Measurements from ENCODE around the gene RGS6.

RGS6 gene

GRCh38 chr14:72118841-72119240, 186.6 kb downstream of the RGS6 start:
- no peak overlapping the region for H3K27ac ChIP-seq (ENCODE audit: low read depth, low read length)
- no peaks in the 10 kb centered on the region for H3K27me3 ChIP-seq (ENCODE audit: insufficient read depth, low read length)
- no peaks in the 10 kb centered on the region for H3K79me2 ChIP-seq (ENCODE audit: control insufficient read depth, insufficient read depth, low read length, unreplicated experiment)
- H3K4me1 ChIP-seq (ENCODE audit: control insufficient read depth, insufficient read depth, low read length, unreplicated experiment) = no peaks in the 10 kb centered on the region
- no peak overlapping the region for H2AFZ ChIP-seq (ENCODE audit: low read length, unreplicated experiment)
- no peaks in the 10 kb centered on the region for H3K36me3 ChIP-seq (ENCODE audit: insufficient read depth, low read length)
- no peak overlapping the region for H3K4me3 ChIP-seq (ENCODE audit: low read depth, low read length)

- no peak overlapping the region for H3K27ac ChIP-seq (ENCODE audit: low read depth, low read length)
Observed at GRCh38 chr14:72120315-72120714, 188.1 kb downstream of the RGS6 start.

GRCh38 chr14:72123755-72124154, 191.5 kb downstream of the RGS6 start:
- H3K79me2 ChIP-seq (ENCODE audit: control insufficient read depth, insufficient read depth, low read length, unreplicated experiment) = no peaks in the 10 kb centered on the region
- no peaks in the 10 kb centered on the region for H3K36me3 ChIP-seq (ENCODE audit: insufficient read depth, low read length)
- H3K4me1 ChIP-seq (ENCODE audit: control insufficient read depth, insufficient read depth, low read length, unreplicated experiment) = no peaks in the 10 kb centered on the region
- no peak overlapping the region for H3K4me3 ChIP-seq (ENCODE audit: low read depth, low read length)
- no peak overlapping the region for H3K27ac ChIP-seq (ENCODE audit: low read depth, low read length)
- H2AFZ ChIP-seq (ENCODE audit: low read length, unreplicated experiment) = no peak overlapping the region
- H3K27me3 ChIP-seq (ENCODE audit: insufficient read depth, low read length) = no peaks in the 10 kb centered on the region

More at GRCh38 chr14:72120315-72120714, 188.1 kb downstream of the RGS6 start:
- no peak overlapping the region for H2AFZ ChIP-seq (ENCODE audit: low read length, unreplicated experiment)
- no peaks in the 10 kb centered on the region for H3K27me3 ChIP-seq (ENCODE audit: insufficient read depth, low read length)
- H3K79me2 ChIP-seq (ENCODE audit: control insufficient read depth, insufficient read depth, low read length, unreplicated experiment) = no peaks in the 10 kb centered on the region
- no peak overlapping the region for H3K4me3 ChIP-seq (ENCODE audit: low read depth, low read length)
- no peaks in the 10 kb centered on the region for H3K36me3 ChIP-seq (ENCODE audit: insufficient read depth, low read length)
- H3K4me1 ChIP-seq (ENCODE audit: control insufficient read depth, insufficient read depth, low read length, unreplicated experiment) = no peaks in the 10 kb centered on the region

DNA sequence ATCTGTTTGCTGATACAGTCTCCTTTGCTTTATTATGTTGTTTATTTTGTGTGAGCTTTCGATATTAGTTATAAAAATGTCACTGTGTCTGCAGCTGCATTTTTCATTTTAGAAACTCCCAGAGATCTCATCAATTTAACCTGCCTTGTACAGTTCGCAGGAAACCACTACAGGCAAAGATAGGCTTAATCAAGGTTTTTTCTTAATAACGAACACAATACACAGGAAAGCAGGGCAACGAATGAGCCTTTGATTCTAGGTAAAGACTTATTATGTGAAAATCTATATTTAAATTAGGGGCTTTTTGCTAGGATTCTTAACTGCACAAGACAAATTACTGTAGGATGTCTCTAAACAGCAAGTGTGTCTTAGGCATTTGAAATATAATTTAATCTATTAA, 191.9 kb downstream of the RGS6 start:
- Histone ChIP-seq H3K4me3 (ENCODE audit: low read depth, low read length) (no peak overlapping the region), H3K27me3 (ENCODE audit: insufficient read depth, low read length) (no peaks in the 10 kb centered on the region), H3K27ac (ENCODE audit: low read depth, low read length) (no peak overlapping the region), H3K4me1 (ENCODE audit: control insufficient read depth, insufficient read depth, low read length, unreplicated experiment) (no peaks in the 10 kb centered on the region), H3K79me2 (ENCODE audit: control insufficient read depth, insufficient read depth, low read length, unreplicated experiment) (no peaks in the 10 kb centered on the region), H2AFZ (ENCODE audit: low read length, unreplicated experiment) (no peak overlapping the region), H3K36me3 (ENCODE audit: insufficient read depth, low read length) (no peaks in the 10 kb centered on the region)

- Histone ChIP-seq H3K27ac (ENCODE audit: low read depth, low read length) (no peak overlapping the region), H2AFZ (ENCODE audit: low read length, unreplicated experiment) (no peak overlapping the region), H3K4me1 (ENCODE audit: control insufficient read depth, insufficient read depth, low read length, unreplicated experiment) (no peaks in the 10 kb centered on the region)
Observed at GRCh38 chr14:72126091-72126490, 193.9 kb downstream of the RGS6 start.

GRCh38 chr14:72126561-72126960, 194.3 kb downstream of the RGS6 start:
- Histone ChIP-seq H3K79me2 (ENCODE audit: control insufficient read depth, insufficient read depth, low read length, unreplicated experiment) (no peaks in the 10 kb centered on the region), H2AFZ (ENCODE audit: low read length, unreplicated experiment) (no peak overlapping the region), H3K4me3 (ENCODE audit: low read depth, low read length) (no peak overlapping the region), H3K27ac (ENCODE audit: low read depth, low read length) (no peak overlapping the region), H3K27me3 (ENCODE audit: insufficient read depth, low read length) (no peaks in the 10 kb centered on the region), H3K4me1 (ENCODE audit: control insufficient read depth, insufficient read depth, low read length, unreplicated experiment) (no peaks in the 10 kb centered on the region), H3K36me3 (ENCODE audit: insufficient read depth, low read length) (no peaks in the 10 kb centered on the region)

More at GRCh38 chr14:72126091-72126490, 193.9 kb downstream of the RGS6 start:
- Histone ChIP-seq H3K79me2 (ENCODE audit: control insufficient read depth, insufficient read depth, low read length, unreplicated experiment) (no peaks in the 10 kb centered on the region), H3K4me3 (ENCODE audit: low read depth, low read length) (no peak overlapping the region), H3K27me3 (ENCODE audit: insufficient read depth, low read length) (no peaks in the 10 kb centered on the region), H3K36me3 (ENCODE audit: insufficient read depth, low read length) (no peaks in the 10 kb centered on the region)

- H3K27ac ChIP-seq (ENCODE audit: low read depth, low read length) = no peak overlapping the region
- H2AFZ ChIP-seq (ENCODE audit: low read length, unreplicated experiment) = no peak overlapping the region
- no peaks in the 10 kb centered on the region for H3K79me2 ChIP-seq (ENCODE audit: control insufficient read depth, insufficient read depth, low read length, unreplicated experiment)
Observed at GRCh38 chr14:72128629-72129028, 196.4 kb downstream of the RGS6 start.

DNA sequence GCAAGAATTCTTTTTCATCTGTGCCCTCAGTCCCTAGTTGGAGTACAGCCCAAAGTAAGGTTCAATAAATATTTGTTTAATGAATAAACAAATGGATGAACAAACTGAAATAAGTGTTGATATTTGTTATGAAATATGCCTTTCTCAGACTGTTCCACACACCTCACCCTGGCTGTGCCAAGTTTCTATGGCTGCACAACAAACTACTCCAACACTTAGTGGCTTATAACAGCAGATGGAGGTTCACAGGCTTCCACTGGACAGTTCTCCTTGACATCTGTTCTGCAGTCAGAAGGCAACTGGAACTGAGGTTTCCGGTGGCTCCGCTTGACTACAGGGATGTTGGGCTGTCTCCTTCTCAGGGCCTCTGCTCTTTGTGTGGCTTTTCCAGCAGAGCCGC, 197.1 kb downstream of the RGS6 start:
- Histone ChIP-seq H3K79me2 (ENCODE audit: control insufficient read depth, insufficient read depth, low read length, unreplicated experiment) (no peaks in the 10 kb centered on the region), H3K4me3 (ENCODE audit: low read depth, low read length) (no peak overlapping the region), H3K36me3 (ENCODE audit: insufficient read depth, low read length) (no peaks in the 10 kb centered on the region), H3K27ac (ENCODE audit: low read depth, low read length) (no peak overlapping the region), H3K4me1 (ENCODE audit: control insufficient read depth, insufficient read depth, low read length, unreplicated experiment) (no peaks in the 10 kb centered on the region), H3K27me3 (ENCODE audit: insufficient read depth, low read length) (no peaks in the 10 kb centered on the region), H2AFZ (ENCODE audit: low read length, unreplicated experiment) (no peak overlapping the region)

More at GRCh38 chr14:72128629-72129028, 196.4 kb downstream of the RGS6 start:
- no peaks in the 10 kb centered on the region for H3K27me3 ChIP-seq (ENCODE audit: insufficient read depth, low read length)
- H3K4me1 ChIP-seq (ENCODE audit: control insufficient read depth, insufficient read depth, low read length, unreplicated experiment) = no peaks in the 10 kb centered on the region
- no peaks in the 10 kb centered on the region for H3K36me3 ChIP-seq (ENCODE audit: insufficient read depth, low read length)
- H3K4me3 ChIP-seq (ENCODE audit: low read depth, low read length) = no peak overlapping the region

GRCh38 chr14:72141084-72141483, 208.9 kb downstream of the RGS6 start:
- Histone ChIP-seq H2AFZ (ENCODE audit: low read length, unreplicated experiment) (no peak overlapping the region), H3K4me1 (ENCODE audit: control insufficient read depth, insufficient read depth, low read length, unreplicated experiment) (no peaks in the 10 kb centered on the region), H3K4me3 (ENCODE audit: low read depth, low read length) (no peak overlapping the region), H3K36me3 (ENCODE audit: insufficient read depth, low read length) (no peaks in the 10 kb centered on the region), H3K79me2 (ENCODE audit: control insufficient read depth, insufficient read depth, low read length, unreplicated experiment) (no peaks in the 10 kb centered on the region), H3K27ac (ENCODE audit: low read depth, low read length) (no peak overlapping the region), H3K27me3 (ENCODE audit: insufficient read depth, low read length) (no peaks in the 10 kb centered on the region)

- Histone ChIP-seq H3K79me2 (ENCODE audit: control insufficient read depth, insufficient read depth, low read length, unreplicated experiment) (no peaks in the 10 kb centered on the region), H3K27me3 (ENCODE audit: insufficient read depth, low read length) (no peaks in the 10 kb centered on the region), H3K36me3 (ENCODE audit: insufficient read depth, low read length) (no peaks in the 10 kb centered on the region), H3K4me3 (ENCODE audit: low read depth, low read length) (no peak overlapping the region), H3K4me1 (ENCODE audit: control insufficient read depth, insufficient read depth, low read length, unreplicated experiment) (no peaks in the 10 kb centered on the region), H3K27ac (ENCODE audit: low read depth, low read length) (no peak overlapping the region), H2AFZ (ENCODE audit: low read length, unreplicated experiment) (no peak overlapping the region)
Observed at GRCh38 chr14:72142328-72142727, 210.1 kb downstream of the RGS6 start.

- H3K4me1 ChIP-seq (ENCODE audit: control insufficient read depth, insufficient read depth, low read length, unreplicated experiment) = no peaks in the 10 kb centered on the region
- no peaks in the 10 kb centered on the region for H3K36me3 ChIP-seq (ENCODE audit: insufficient read depth, low read length)
- no peak overlapping the region for H2AFZ ChIP-seq (ENCODE audit: low read length, unreplicated experiment)
- no peak overlapping the region for H3K4me3 ChIP-seq (ENCODE audit: low read depth, low read length)
- H3K79me2 ChIP-seq (ENCODE audit: control insufficient read depth, insufficient read depth, low read length, unreplicated experiment) = no peaks in the 10 kb centered on the region
- no peak overlapping the region for H3K27ac ChIP-seq (ENCODE audit: low read depth, low read length)
- no peaks in the 10 kb centered on the region for H3K27me3 ChIP-seq (ENCODE audit: insufficient read depth, low read length)
Observed at GRCh38 chr14:72146241-72146640, 214.0 kb downstream of the RGS6 start.

Data from ACC112 (cell line).